NB4 (cell line): ENCODE results near the gene LZTFL1.

Experiments used
- DNase-seq: peaks from one replicate; pipeline ENCODE4 v3.0.0; 2010; ENCODE audit warnings: low read depth
- H3K4me3 ChIP-seq: one replicate; pipeline ENCODE4 v1.5.1; 2011; ENCODE audit warnings: mild to moderate bottlenecking, low read depth, low read length, moderate library complexity
- MYC ChIP-seq: IDR thresholded peaks from 2 replicates; pipeline ENCODE4 v1.6.1; 2011; ENCODE audit warnings: low read depth, low read length
- POLR2A ChIP-seq: IDR thresholded peaks from 2 replicates; pipeline ENCODE4 v1.6.1; 2011; ENCODE audit warnings: mild to moderate bottlenecking; ENCODE audit not compliant: insufficient read length; ENCODE audit errors: extremely low read depth
- TF ChIP-seq, protein P1 (sequence below): IDR thresholded peaks from 2 replicates; pipeline ENCODE4 v1.6.1; 2011; ENCODE audit warnings: low read depth, low read length
- TF ChIP-seq, protein P2 (sequence below): IDR thresholded peaks from one replicate; pipeline ENCODE4 v1.5.1; 2012; ENCODE audit warnings: low read depth, low read length

LZTFL1 gene

DNA sequence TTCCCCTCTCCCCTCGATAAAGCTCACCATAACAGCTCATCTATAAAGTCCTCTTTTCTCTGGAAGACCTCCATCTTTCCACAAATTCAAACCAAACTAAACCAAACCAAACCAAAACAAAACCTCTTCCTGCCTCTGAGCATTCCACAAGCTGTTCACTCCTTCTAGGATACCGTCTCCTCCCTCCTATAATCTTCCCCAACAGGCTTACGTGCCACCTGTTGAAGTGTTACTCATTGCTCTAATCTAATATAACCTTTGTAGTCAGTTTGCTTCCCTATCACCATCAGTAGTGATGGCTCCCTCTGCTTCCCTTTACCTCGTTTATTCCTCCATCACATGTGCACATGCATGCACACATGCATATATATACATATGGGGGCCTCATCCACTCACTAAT lies 31.7 kb upstream of the LZTFL1 start:
- H3K4me3 ChIP-seq: no peak overlapping the region
- DNase-seq: no peak
- TF ChIP-seq POLR2A: no peak

DNA sequence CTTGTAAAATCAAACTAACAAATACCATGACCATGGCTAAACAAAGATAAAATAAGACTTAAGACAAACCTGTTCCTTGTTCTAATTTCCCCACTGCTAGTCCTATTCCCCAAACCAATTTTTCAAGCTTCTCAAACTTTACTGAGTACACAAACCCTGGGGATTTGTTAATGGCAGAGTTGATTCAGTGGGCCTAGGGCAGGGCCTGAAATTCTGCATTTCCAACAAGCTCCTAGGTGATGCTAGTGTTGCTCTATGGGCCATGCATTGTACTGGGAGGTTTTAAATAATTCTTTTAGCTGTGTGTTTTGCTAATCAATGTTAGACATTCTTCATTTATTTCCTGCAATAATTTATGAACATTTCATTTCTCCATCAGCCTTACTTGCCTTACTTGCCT lies 31.1 kb upstream of the LZTFL1 start:
- no peak overlapping the region for H3K4me3 ChIP-seq
- DNase-seq: no peak
- TF ChIP-seq, protein P1, sequence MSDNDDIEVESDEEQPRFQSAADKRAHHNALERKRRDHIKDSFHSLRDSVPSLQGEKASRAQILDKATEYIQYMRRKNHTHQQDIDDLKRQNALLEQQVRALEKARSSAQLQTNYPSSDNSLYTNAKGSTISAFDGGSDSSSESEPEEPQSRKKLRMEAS: no peak
- TF ChIP-seq POLR2A (no peak), MYC (no peak)
- TF ChIP-seq, protein P2, sequence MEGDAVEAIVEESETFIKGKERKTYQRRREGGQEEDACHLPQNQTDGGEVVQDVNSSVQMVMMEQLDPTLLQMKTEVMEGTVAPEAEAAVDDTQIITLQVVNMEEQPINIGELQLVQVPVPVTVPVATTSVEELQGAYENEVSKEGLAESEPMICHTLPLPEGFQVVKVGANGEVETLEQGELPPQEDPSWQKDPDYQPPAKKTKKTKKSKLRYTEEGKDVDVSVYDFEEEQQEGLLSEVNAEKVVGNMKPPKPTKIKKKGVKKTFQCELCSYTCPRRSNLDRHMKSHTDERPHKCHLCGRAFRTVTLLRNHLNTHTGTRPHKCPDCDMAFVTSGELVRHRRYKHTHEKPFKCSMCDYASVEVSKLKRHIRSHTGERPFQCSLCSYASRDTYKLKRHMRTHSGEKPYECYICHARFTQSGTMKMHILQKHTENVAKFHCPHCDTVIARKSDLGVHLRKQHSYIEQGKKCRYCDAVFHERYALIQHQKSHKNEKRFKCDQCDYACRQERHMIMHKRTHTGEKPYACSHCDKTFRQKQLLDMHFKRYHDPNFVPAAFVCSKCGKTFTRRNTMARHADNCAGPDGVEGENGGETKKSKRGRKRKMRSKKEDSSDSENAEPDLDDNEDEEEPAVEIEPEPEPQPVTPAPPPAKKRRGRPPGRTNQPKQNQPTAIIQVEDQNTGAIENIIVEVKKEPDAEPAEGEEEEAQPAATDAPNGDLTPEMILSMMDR: no peak

DNA sequence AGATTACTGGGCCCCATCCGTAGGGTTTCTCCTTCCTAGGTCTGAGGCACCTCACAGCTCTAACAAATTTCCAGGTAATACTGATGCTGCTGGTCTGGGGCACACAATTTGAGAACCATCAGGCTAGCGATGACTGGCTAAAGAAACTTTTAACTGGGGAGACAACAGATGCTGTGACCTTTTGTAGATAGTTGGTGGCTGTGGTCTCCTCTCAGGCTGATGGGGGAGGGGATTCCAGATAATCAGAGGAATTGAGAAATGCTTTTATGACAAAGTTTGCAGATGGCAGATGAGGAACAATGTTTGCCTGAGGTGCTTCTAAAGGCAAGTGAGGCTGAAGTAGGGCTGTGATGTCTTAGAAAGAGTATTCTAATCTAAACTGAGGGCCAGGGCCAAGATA lies 30.6 kb upstream of the LZTFL1 start:
- TF ChIP-seq, protein P1: no peak
- TF ChIP-seq MYC (no peak), POLR2A (no peak)
- TF ChIP-seq, protein P2: no peak

DNA sequence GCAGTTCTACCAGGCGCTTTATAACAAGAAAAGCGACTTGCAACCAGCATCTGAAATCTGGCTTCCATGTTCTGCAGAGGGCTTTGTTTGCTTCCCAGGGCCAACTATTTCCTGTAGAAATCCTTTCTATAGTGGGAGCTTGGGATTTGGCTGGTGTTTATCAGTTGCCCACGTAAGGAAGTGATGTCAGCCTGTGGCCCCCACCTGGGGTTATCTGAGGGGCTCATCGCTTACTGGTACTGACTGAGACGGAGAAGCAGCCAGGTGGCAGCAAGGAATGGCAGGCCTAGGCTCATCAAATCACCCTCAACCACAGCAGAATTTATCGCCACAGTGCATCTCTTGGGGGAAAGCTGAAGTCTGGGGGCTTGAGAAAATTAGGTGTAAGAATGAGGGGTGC lies 29.9 kb upstream of the LZTFL1 start:
- no peak overlapping the region for H3K4me3 ChIP-seq
- TF ChIP-seq, protein P1: no peak
- TF ChIP-seq, protein P2: no peak
- no peak for DNase-seq

More for the DNA sequence above, 30.6 kb upstream of the LZTFL1 start:
- DNase-seq: peak; percentile 8
- H3K4me3 ChIP-seq: no peak overlapping the region

DNA sequence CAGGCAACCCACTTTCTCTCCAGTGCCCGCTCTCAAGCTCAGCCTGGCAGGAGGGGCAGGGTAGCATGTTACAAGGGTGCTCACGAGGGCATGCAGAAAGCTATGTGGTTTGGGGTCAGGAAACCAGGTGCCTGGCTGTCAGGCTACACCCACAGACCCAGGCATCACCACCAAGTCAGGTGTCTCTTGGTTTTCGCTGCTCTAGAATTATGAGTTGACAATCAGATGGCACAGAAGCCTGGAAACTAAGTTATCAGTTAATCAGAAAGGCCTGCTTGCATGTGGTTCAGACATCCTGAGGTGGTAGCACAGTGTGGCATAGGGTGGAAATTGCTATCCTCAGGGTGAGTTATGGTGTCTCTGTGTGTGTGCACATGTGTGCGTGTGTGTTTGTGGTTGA lies 28.2 kb upstream of the LZTFL1 start:
- DNase-seq: no peak
- TF ChIP-seq MYC (no peak), POLR2A (no peak)
- TF ChIP-seq, protein P1: no peak
- TF ChIP-seq, protein P2: no peak
- H3K4me3 ChIP-seq: no peak overlapping the region

DNA sequence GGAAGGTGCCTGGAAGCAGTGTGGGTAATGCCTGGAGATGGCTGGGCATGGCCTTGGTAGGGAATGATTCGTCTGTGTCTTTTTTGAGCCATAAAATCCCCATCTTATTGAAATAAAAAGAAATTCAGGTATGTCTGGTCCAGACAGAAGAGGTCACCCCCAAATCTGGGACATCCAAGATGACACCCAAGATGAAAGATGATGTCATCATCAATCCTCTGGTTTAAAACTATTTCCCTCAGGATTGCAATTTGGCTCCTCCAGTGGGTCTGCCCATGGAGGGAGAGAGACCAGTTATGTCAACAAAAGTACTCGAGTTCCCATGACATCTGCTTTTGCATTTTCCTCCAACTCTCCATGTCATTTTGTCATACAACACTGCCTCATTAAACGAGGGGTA lies 27.7 kb upstream of the LZTFL1 start:
- no peak for DNase-seq
- H3K4me3 ChIP-seq: no peak overlapping the region
- TF ChIP-seq, protein P2: no peak
- TF ChIP-seq POLR2A (no peak), MYC (no peak)
- TF ChIP-seq, protein P1: no peak
